WTC11 (cell line): ENCODE measurements around the gene PTGES3L. TPM values are rescaled to one million over a fixed set of nuclear protein-coding genes. Genes with fewer than 3 reads are reported as not detected.
A peak's percentile ranks its signal among the peaks of the same experiment; 100 is the strongest.

Experiments used
- ATAC-seq: fragments of 200-7000 bp; cut with Tn5 transposase; 2 replicates; pipeline ENCODE4 v1.10.0; 2021; ENCODE audit warnings: mild to moderate bottlenecking, moderate library complexity
- CTCF ChIA-PET: fragments of 300-600 bp; sonication (Branson Sonifier 250); formaldehyde crosslinking; loops from one replicate; lab custom pipeline; 2021; ENCODE audit warnings: antibody characterized with exemption; lab: Charles Lee
- POLR2A ChIA-PET: fragments of 350-600 bp; sonication (Branson Sonifier 250); formaldehyde crosslinking; loops from one replicate; lab custom pipeline; 2021; ENCODE audit warnings: antibody characterized with exemption; lab: Charles Lee
- DNase-seq: peaks from one replicate; pipeline ENCODE4 v3.0.0; 2021; ENCODE audit warnings: low spot score
- H3K27ac Mint-ChIP-seq: 2 replicates; pipeline ENCODE4 v1.8.0; 2021; ENCODE audit warnings: mixed read lengths
- H3K27me3 Mint-ChIP-seq: 2 replicates; pipeline ENCODE4 v1.8.0; 2021; ENCODE audit warnings: low read depth, mild to moderate bottlenecking, moderate library complexity, mixed read lengths
- H3K36me3 Mint-ChIP-seq: 2 replicates; pipeline ENCODE4 v1.8.0; 2021; ENCODE audit warnings: mixed read lengths
- H3K4me1 Mint-ChIP-seq: 2 replicates; pipeline ENCODE4 v1.8.0; 2022; ENCODE audit warnings: mixed read lengths
- H3K4me3 Mint-ChIP-seq: 2 replicates; pipeline ENCODE4 v1.8.0; 2021; ENCODE audit warnings: mild to moderate bottlenecking, moderate library complexity, mixed read lengths
- H3K9me3 Mint-ChIP-seq: 2 replicates; pipeline ENCODE4 v1.8.0; 2021; ENCODE audit warnings: mixed read lengths
- ARID4B ChIP-seq: sonication (generic); formaldehyde crosslinking; IDR thresholded peaks from 2 replicates; pipeline ENCODE4 v1.8.0; 2023; ENCODE audit warnings: missing genetic modification reagents, mild to moderate bottlenecking, borderline replicate concordance
- CBFB ChIP-seq: sonication (generic); formaldehyde crosslinking; IDR thresholded peaks from 2 replicates; pipeline ENCODE4 v1.8.1; 2022; ENCODE audit warnings: mild to moderate bottlenecking, low read depth, missing genetic modification reagents
- CREB1 ChIP-seq: sonication (generic); formaldehyde crosslinking; IDR thresholded peaks from 2 replicates; pipeline ENCODE4 v1.8.0; 2023; ENCODE audit warnings: mild to moderate bottlenecking, missing genetic modification reagents
- CTCF ChIP-seq: fragments of 200-600 bp; IDR thresholded peaks from 2 replicates; pipeline ENCODE4 v1.8.0; 2022; ENCODE audit warnings: antibody characterized with exemption
- ELF4 ChIP-seq: sonication (generic); formaldehyde crosslinking; IDR thresholded peaks from 2 replicates; pipeline ENCODE4 v1.8.1; 2022; ENCODE audit warnings: low read depth, mild to moderate bottlenecking, moderate library complexity, missing genetic modification reagents
- ETV6 ChIP-seq: sonication (generic); formaldehyde crosslinking; IDR thresholded peaks from 2 replicates; pipeline ENCODE4 v1.8.1; 2022; ENCODE audit warnings: mild to moderate bottlenecking, missing genetic modification reagents
- GABPB1 ChIP-seq: sonication (generic); formaldehyde crosslinking; IDR thresholded peaks from 2 replicates; pipeline ENCODE4 v1.8.1; 2023; ENCODE audit warnings: mild to moderate bottlenecking, missing genetic modification reagents
- HMGA2 ChIP-seq: fragments of 250-450 bp; sonication (Bioruptor Pico); IDR thresholded peaks from 2 replicates; pipeline ENCODE4 v1.4.0; 2021; ENCODE audit warnings: mild to moderate bottlenecking, moderate library complexity
- IRF2 ChIP-seq: sonication (generic); formaldehyde crosslinking; IDR thresholded peaks from 2 replicates; pipeline ENCODE4 v1.8.0; 2022; ENCODE audit warnings: low read depth, missing genetic modification reagents, borderline replicate concordance
- JAZF1 ChIP-seq: fragments of 250-450 bp; sonication (Bioruptor Pico); IDR thresholded peaks from 2 replicates; pipeline ENCODE4 v1.9.0; 2021; ENCODE audit warnings: moderate library complexity, mild to moderate bottlenecking, inconsistent platforms
- JUN ChIP-seq: sonication (generic); formaldehyde crosslinking; IDR thresholded peaks from 2 replicates; pipeline ENCODE4 v1.8.0; 2023; ENCODE audit warnings: mild to moderate bottlenecking, missing genetic modification reagents
- MAX ChIP-seq: sonication (generic); formaldehyde crosslinking; IDR thresholded peaks from 2 replicates; pipeline ENCODE4 v1.8.0; 2022; ENCODE audit warnings: mild to moderate bottlenecking, missing genetic modification reagents
- NFYB ChIP-seq: sonication (generic); formaldehyde crosslinking; conservative IDR thresholded peaks from 2 replicates; pipeline ENCODE4 v1.8.0; 2022; ENCODE audit warnings: low read depth, missing genetic modification reagents
- NR1H2 ChIP-seq: sonication (generic); formaldehyde crosslinking; IDR thresholded peaks from 2 replicates; pipeline ENCODE4 v1.9.0; 2021; ENCODE audit warnings: mild to moderate bottlenecking, moderate library complexity, missing genetic modification reagents
- NR2C2 ChIP-seq: sonication (generic); formaldehyde crosslinking; IDR thresholded peaks from 2 replicates; pipeline ENCODE4 v1.8.0; 2022; ENCODE audit warnings: mild to moderate bottlenecking, missing genetic modification reagents
- PRDM15 ChIP-seq: sonication (generic); formaldehyde crosslinking; IDR thresholded peaks from 2 replicates; pipeline ENCODE4 v1.8.0; 2022; ENCODE audit warnings: missing genetic modification reagents
- SOX15 ChIP-seq: fragments of 250-450 bp; sonication (Bioruptor Pico); IDR thresholded peaks from 2 replicates; pipeline ENCODE4 v1.9.0; 2021; ENCODE audit warnings: mild to moderate bottlenecking
- TEAD1 ChIP-seq: sonication (generic); formaldehyde crosslinking; IDR thresholded peaks from 2 replicates; pipeline ENCODE4 v1.8.0; 2022; ENCODE audit warnings: mild to moderate bottlenecking, missing genetic modification reagents
- ZNF232 ChIP-seq: sonication (generic); formaldehyde crosslinking; IDR thresholded peaks from 2 replicates; pipeline ENCODE4 v1.8.0; 2022; ENCODE audit warnings: mild to moderate bottlenecking, missing genetic modification reagents
- ZNF416 ChIP-seq: fragments of 250-450 bp; sonication (Bioruptor Pico); IDR thresholded peaks from 2 replicates; pipeline ENCODE4 v1.9.0; 2021; ENCODE audit warnings: mild to moderate bottlenecking, inconsistent platforms
- ZNF512 ChIP-seq: sonication (generic); formaldehyde crosslinking; IDR thresholded peaks from 2 replicates; pipeline ENCODE4 v1.8.1; 2022; ENCODE audit warnings: missing genetic modification reagents, borderline replicate concordance
- total RNA-seq: library from RNA; stranded (reverse); gene quantifications from 3 replicates; pipeline ENCODE4 v1.2.3, GENCODE V29; 2021

Gene PTGES3L
- total RNA-seq, 1 experiment from 2014 or later, result 2.1 TPM

GRCh38 chr17:43025290-43025657 lies 45.4 kb upstream of the PTGES3L start:
- peak overlapping the region; percentile 85 for H3K4me3 Mint-ChIP-seq
- CTCF ChIA-PET, result interaction anchor here (1.6 to 3.0 kb wide), 4 partner anchors 16 to 187 kb away, joined by 9 to 45 read pairs (median 20); partner anchors contain the start of genes RPL27 and TMEM106A
- POLR2A ChIA-PET, result interaction anchor here (0.8 to 0.9 kb wide), 2 partner anchors 11 to 291 kb away, joined by 3 read pairs; no protein-coding TSS in a partner anchor
- TF ChIP-seq ZNF416 (CRISPR knock-in tag), result no peak
- 0 out of 2 replicates have a peak, but pooled peaks have one; percentile 57 for TF ChIP-seq IRF2 (CRISPR knock-in tag)
- TF ChIP-seq NR1H2, result no peak
- TF ChIP-seq, all 79 proteins: peak for 1
- Mint-ChIP-seq H3K36me3 (peaks cover 9% of the 10 kb centered on the region), H3K27ac (no peak overlapping the region), H3K27me3 (peaks cover 3% of the 10 kb centered on the region; the same call in 1 of the 2 replicates), H3K9me3 (no peaks in the 10 kb centered on the region), H3K4me1 (peaks cover 44% of the 10 kb centered on the region)
- ATAC-seq, result peak; percentile 2
- DNase-seq, result no peak

- ChIA-PET POLR2A (interaction anchor here (0.6 to 1.8 kb wide), 7 partner anchors 18 to 343 kb away, joined by 3 to 13 read pairs (median 4); partner anchors contain the start of genes BRCA1 and RPL27), CTCF (interaction anchor here (0.5 to 3.0 kb wide), 31 partner anchors 11 to 1149 kb away, joined by 3 to 45 read pairs (median 6); partner anchors contain the start of genes BECN1, BRCA1, IFI35 and NBR1)
- H3K4me1 Mint-ChIP-seq, result peaks cover 48% of the 10 kb centered on the region
- ATAC-seq, result peak; percentile 65
- H3K4me3 Mint-ChIP-seq, result peak within 1 kb of the TSS; percentile 85
- H3K27me3 Mint-ChIP-seq, result peaks cover 3% of the 10 kb centered on the region; the same call in 1 of the 2 replicates
- H3K36me3 Mint-ChIP-seq, result peaks cover 9% of the 10 kb centered on the region
- H3K9me3 Mint-ChIP-seq, result no peaks in the 10 kb centered on the region
- DNase-seq, result peak; percentile 94
- peak within 1 kb of the TSS; percentile 94 for H3K27ac Mint-ChIP-seq
- TF ChIP-seq GABPB1 (CRISPR knock-in tag) (peak; percentile 74), ETV6 (CRISPR knock-in tag) (peak; percentile 84), MAX (CRISPR knock-in tag) (peak; percentile 30), NR2C2 (CRISPR knock-in tag) (no peak), CBFB (CRISPR knock-in tag) (no peak), ZNF232 (peak; percentile 41; the same call in 1 of the 2 replicates), HMGA2 (CRISPR knock-in tag) (0 out of 2 replicates have a peak, but pooled peaks have one; percentile 14), JAZF1 (CRISPR knock-in tag) (no peak), ARID4B (CRISPR knock-in tag) (peak; percentile 89; the same call in 1 of the 2 replicates), SOX15 (CRISPR knock-in tag) (no peak), ELF4 (no peak), NFYB (no peak), CTCF (no peak), TEAD1 (peak; percentile 76), JUN (no peak), ZNF512 (CRISPR knock-in tag) (no peak), CREB1 (no peak), PRDM15 (CRISPR knock-in tag) (no peak)
These were observed 44.8 kb upstream of the PTGES3L start, which contains the start of gene RND2 for GRCh38 chr17:43024407-43025289. RND2 (plus strand) TSS chr17:43025231; CDS start chr17:43025348, 117 bp downstream.
